OCI-LY3 (cell line): ENCODE data around the gene KPNB1.

Experiments
- H2AFZ ChIP-seq: fragments of 200-600, 300-600 bp; shearing (Covaris generic); 2 replicates; pipeline ENCODE4 v1.6.0; 2014; ENCODE audit warnings: antibody characterized with exemption, low read depth, low read length
- H3K27ac ChIP-seq: fragments of 200-600, 300-600 bp; sonication (generic); 2 replicates; pipeline ENCODE4 v1.5.1; 2014; ENCODE audit warnings: mild to moderate bottlenecking, low read length, moderate library complexity, mixed read lengths
- H3K27me3 ChIP-seq: fragments of 200-600, 300-600 bp; sonication (generic); 2 replicates; pipeline ENCODE4 v1.6.1; 2014; ENCODE audit warnings: low read depth, low read length, mixed read lengths
- H3K36me3 ChIP-seq: fragments of 200-600, 300-600 bp; sonication (generic); replicated peaks from 2 replicates; pipeline ENCODE3; 2014; ENCODE audit warnings: low read depth, low read length, mixed read lengths
- H3K4me1 ChIP-seq: fragments of 300-600, 200-600 bp; sonication (generic); 2 replicates; pipeline ENCODE4 v1.6.1; 2014; ENCODE audit warnings: low read length, mixed read lengths
- H3K4me2 ChIP-seq: fragments of 200-600, 300-600 bp; sonication (generic); 2 replicates; pipeline ENCODE4 v1.6.1; 2014; ENCODE audit warnings: low read length, mixed read lengths
- H3K4me3 ChIP-seq: fragments of 300-600, 200-600 bp; sonication (generic); 2 replicates; pipeline ENCODE4 v1.5.1; 2014; ENCODE audit warnings: antibody characterized with exemption, mild to moderate bottlenecking, low read length, moderate library complexity
- H3K79me2 ChIP-seq: fragments of 300-600, 200-600 bp; shearing (Covaris generic); 2 replicates; pipeline ENCODE4 v1.6.1; 2014; ENCODE audit warnings: mild to moderate bottlenecking, low read length, mixed read lengths
- H3K9ac ChIP-seq: fragments of 300-600, 200-600 bp; shearing (Covaris generic); 2 replicates; pipeline ENCODE4 v1.6.0; 2014; ENCODE audit warnings: mild to moderate bottlenecking, low read length, moderate library complexity
- H3K9me3 ChIP-seq: fragments of 200-600, 300-600 bp; shearing (Covaris generic); 2 replicates; pipeline ENCODE4 v1.6.1; 2014; ENCODE audit warnings: low read length, mixed read lengths; ENCODE audit not compliant: insufficient read depth
- H4K20me1 ChIP-seq: fragments of 200-600, 300-600 bp; sonication (generic); 2 replicates; pipeline ENCODE4 v1.6.1; 2016; ENCODE audit warnings: low read length, mixed read lengths; ENCODE audit not compliant: insufficient read depth
- EZH2phosphoT487 ChIP-seq: fragments of 200-600 bp; shearing (Covaris generic); IDR thresholded peaks from 2 replicates; pipeline ENCODE4 v1.6.1; 2018; ENCODE audit warnings: antibody characterized with exemption, mixed run types, low read depth
- TF ChIP-seq, protein P1 (sequence below): fragments of 200-600, 300-600 bp; sonication (generic); IDR thresholded peaks from 2 replicates; pipeline ENCODE4 v1.5.1; 2014; ENCODE audit warnings: antibody characterized with exemption, low read length, low read depth

The KPNB1 gene

DNA sequence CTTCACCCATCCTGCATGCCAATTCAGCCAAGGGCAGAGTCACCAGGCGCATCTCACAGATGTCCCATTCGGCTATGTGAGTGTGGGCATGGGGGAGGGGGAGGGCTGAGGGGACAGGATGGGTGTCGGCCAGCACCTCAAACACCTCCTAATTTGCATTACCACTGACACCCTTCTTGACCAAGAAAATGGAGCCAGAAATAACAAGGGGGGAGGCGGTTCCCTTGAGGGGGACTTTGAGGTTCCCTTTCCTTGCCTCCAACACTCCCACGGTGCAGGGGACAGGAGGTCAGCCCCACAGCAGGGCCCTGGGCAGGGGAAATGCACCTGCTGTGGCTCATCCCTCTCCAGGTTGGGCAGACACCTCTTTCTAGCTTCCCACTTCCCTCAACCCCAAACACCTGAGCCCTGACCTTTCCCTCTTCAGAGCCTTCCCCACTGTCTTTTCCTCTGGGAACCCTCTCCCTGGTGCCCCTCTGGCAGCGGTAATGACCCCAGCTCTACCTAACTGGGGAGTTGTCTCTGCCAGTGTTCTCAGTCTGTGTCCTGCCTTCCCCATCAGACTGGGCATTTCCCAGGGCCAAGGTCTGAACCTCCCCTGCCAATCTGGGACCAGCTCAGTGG is 65.2 kb downstream of the KPNB1 start:
- no peak overlapping the region for H3K9ac ChIP-seq
- H3K36me3 ChIP-seq = no peaks in the 10 kb centered on the region
- H3K79me2 ChIP-seq = no peaks in the 10 kb centered on the region
- no peak overlapping the region for H3K27ac ChIP-seq
- peaks cover 72% of the 10 kb centered on the region for H3K4me1 ChIP-seq
- no peak overlapping the region for H2AFZ ChIP-seq
- no peak for TF ChIP-seq EZH2phosphoT487
- TF ChIP-seq, protein P1, sequence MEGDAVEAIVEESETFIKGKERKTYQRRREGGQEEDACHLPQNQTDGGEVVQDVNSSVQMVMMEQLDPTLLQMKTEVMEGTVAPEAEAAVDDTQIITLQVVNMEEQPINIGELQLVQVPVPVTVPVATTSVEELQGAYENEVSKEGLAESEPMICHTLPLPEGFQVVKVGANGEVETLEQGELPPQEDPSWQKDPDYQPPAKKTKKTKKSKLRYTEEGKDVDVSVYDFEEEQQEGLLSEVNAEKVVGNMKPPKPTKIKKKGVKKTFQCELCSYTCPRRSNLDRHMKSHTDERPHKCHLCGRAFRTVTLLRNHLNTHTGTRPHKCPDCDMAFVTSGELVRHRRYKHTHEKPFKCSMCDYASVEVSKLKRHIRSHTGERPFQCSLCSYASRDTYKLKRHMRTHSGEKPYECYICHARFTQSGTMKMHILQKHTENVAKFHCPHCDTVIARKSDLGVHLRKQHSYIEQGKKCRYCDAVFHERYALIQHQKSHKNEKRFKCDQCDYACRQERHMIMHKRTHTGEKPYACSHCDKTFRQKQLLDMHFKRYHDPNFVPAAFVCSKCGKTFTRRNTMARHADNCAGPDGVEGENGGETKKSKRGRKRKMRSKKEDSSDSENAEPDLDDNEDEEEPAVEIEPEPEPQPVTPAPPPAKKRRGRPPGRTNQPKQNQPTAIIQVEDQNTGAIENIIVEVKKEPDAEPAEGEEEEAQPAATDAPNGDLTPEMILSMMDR = no peak
- H3K27me3 ChIP-seq = peaks cover 78% of the 10 kb centered on the region
- H4K20me1 ChIP-seq = peaks cover 32% of the 10 kb centered on the region; the same call in 1 of the 2 replicates
- H3K9me3 ChIP-seq = no peaks in the 10 kb centered on the region
- peak overlapping the region; percentile 83; the same call in 1 of the 2 replicates for H3K4me2 ChIP-seq
- no peak overlapping the region for H3K4me3 ChIP-seq

DNA sequence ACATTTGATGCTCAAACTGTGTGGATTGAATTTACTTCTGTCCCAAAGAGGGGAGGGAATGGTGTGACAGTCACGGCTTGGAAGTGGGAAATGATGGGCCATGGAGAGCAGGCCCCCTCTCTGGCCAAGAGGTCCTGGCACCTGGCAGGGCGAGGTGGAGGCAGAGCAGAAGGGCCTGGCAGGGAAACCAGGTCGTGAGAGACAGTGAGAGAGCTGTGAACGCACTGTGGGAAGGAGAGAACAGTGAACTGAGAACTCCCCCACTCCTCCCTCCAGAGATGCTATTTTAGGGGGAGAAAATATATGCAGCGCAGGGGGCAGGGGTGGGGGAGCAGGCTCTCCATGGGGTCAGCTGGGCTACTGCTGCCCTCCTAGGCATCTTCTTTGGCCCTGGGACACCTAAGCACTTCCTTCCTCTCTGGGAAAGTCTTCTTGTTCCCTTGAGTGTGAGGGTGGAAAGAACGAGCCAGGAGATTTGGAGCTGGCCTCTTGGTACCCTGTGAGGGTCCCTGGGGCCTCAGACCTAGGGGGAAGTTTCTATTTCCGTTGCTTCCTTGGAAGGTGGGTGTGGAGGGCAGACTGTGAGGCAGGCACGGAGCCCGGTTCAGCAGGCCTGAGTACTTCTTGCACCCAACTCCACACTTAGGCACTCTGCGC is 66.1 kb downstream of the KPNB1 start:
- Histone ChIP-seq H3K9me3 (no peaks in the 10 kb centered on the region), H3K4me1 (peaks cover 81% of the 10 kb centered on the region), H2AFZ (no peak overlapping the region), H3K4me3 (peak overlapping the region; percentile 53; the same call in 1 of the 2 replicates), H4K20me1 (peaks cover 35% of the 10 kb centered on the region; the same call in 1 of the 2 replicates), H3K36me3 (no peaks in the 10 kb centered on the region), H3K27ac (no peak overlapping the region), H3K27me3 (peaks cover 87% of the 10 kb centered on the region), H3K79me2 (no peaks in the 10 kb centered on the region), H3K9ac (no peak overlapping the region), H3K4me2 (peak overlapping the region; percentile 83)
- TF ChIP-seq EZH2phosphoT487 = no peak
- TF ChIP-seq, protein P1 = no peak

DNA sequence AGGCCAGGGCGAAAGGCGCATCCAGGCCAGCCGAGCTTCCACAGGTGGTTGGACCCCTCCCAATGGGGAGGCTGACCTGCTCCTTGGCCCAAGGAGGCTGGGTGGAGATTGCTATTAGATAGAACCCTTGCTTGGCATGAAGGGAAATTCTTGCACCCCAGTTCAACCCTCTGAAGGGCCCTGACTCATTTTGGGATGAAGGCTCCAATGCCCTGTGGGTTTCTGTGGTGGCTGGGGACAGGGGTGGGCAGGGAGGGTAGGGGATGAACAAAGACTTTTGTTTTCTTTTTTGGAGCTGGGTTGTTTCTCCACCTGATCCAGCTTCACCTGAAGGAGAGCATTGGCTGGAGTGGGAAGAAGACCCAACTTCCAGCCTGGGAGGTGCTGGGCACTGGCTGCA is 66.7 kb downstream of the KPNB1 start:
- Histone ChIP-seq H3K4me1 (peaks cover 87% of the 10 kb centered on the region), H3K4me3 (peak overlapping the region; percentile 53; the same call in 1 of the 2 replicates), H3K27ac (no peak overlapping the region), H3K36me3 (no peaks in the 10 kb centered on the region), H3K9ac (no peak overlapping the region), H3K4me2 (peak overlapping the region; percentile 83), H3K9me3 (no peaks in the 10 kb centered on the region), H3K79me2 (no peaks in the 10 kb centered on the region), H3K27me3 (peaks cover 89% of the 10 kb centered on the region), H2AFZ (no peak overlapping the region), H4K20me1 (peaks cover 36% of the 10 kb centered on the region; the same call in 1 of the 2 replicates)
- TF ChIP-seq EZH2phosphoT487 = no peak
- TF ChIP-seq, protein P1 = no peak

DNA sequence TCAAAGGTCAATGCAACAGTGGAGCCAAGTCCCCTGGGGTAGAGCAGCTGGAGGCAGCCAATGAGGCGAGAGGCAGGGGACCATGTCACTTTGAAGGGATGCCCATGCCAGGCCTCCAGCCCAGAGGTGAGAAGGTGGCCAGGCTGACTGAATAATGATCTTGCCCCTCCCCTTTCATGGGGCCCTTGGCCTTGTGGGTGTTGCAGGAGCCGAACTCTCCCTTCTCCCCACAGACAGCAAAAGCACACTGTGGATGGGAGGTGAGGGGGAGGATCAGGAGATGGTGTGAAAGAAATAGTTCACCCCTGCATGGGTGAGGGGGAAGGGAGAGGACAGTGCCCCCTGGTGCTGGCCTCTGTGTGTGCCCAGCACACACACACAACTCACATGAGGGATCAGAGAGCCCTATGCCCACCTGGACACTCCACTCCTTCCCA is 67.6 kb downstream of the KPNB1 start:
- no peaks in the 10 kb centered on the region for H3K79me2 ChIP-seq
- no peaks in the 10 kb centered on the region for H3K36me3 ChIP-seq
- H3K9ac ChIP-seq = no peak overlapping the region
- H4K20me1 ChIP-seq = peaks cover 32% of the 10 kb centered on the region; the same call in 1 of the 2 replicates
- no peak for TF ChIP-seq EZH2phosphoT487
- TF ChIP-seq, protein P1 = peak; percentile 44
- no peak overlapping the region for H3K27ac ChIP-seq
- H3K4me1 ChIP-seq = peaks cover 91% of the 10 kb centered on the region
- peaks cover 90% of the 10 kb centered on the region for H3K27me3 ChIP-seq
- peak overlapping the region; percentile 83 for H3K4me2 ChIP-seq
- no peak overlapping the region for H2AFZ ChIP-seq
- peak overlapping the region; percentile 53; the same call in 1 of the 2 replicates for H3K4me3 ChIP-seq
- no peaks in the 10 kb centered on the region for H3K9me3 ChIP-seq
